ENCODE measurements around the gene CDRT4.

CDRT4 gene

GRCh38 chr17:15492791-15493692, 25.6 kb upstream of the CDRT4 start:
- no peak for DNase-seq (ENCODE audit: low read depth in 2 of 2)

- DNase-seq (ENCODE audit: low read depth in 2 of 2) = no peak
These were observed 24.8 kb upstream of the CDRT4 start for GRCh38 chr17:15492186-15492585.

DNA sequence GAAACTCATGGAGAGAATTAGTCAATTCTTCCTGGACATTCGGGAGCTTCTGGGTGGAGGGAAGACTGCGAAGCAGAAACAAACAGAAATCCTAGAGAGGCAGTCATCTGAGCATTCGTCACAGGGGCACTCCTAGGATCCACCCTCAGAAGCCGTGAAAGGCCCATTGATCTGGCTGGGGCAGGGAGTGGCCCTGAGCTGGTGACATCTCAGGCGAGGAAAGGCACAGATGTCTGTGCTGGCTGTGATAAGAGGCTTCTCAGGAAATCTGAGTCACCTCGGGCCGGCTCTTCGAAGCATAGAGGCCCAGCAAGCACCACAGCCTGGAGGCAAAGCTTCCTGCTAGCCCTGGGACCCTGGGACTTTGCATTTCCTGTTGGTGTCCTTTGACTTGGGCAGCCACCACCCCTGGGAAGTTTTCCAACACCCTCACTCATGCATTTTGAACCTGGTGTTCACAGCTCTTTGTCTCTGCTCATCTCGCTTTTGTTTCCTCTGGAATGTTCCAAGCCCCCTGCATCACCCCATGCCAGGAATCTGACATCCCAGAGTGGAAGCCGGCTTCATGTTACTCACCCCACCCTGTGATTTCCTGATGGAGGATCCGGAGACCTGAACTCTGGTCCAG, 23.3 kb upstream of the CDRT4 start:
- no peak for DNase-seq (ENCODE audit: low read depth in 2 of 2)

- DNase-seq (ENCODE audit: low read depth in 2 of 2) = no peak
These were observed 21.1 kb upstream of the CDRT4 start for GRCh38 chr17:15488557-15488956.

DNA sequence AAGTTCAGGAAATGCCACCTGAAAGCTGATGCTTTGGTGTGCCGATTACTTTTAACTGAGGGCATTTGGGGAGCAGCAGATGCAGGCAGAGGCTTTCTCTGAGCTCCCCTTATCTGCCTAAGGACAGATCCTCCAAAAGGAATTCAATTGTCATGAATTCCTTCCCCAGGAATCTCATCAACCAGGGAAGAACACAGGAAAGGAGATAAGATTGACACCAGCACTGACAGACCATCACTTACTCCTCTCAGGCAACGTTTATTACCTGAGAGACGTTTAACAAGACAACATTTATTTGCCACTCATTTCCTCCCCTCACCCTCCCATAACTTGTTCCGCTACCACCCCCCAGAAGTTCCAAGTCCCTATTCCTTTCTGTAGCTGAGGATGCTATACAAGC, 17.6 kb upstream of the CDRT4 start:
- no peak for DNase-seq (ENCODE audit: low read depth in 2 of 2)

DNA sequence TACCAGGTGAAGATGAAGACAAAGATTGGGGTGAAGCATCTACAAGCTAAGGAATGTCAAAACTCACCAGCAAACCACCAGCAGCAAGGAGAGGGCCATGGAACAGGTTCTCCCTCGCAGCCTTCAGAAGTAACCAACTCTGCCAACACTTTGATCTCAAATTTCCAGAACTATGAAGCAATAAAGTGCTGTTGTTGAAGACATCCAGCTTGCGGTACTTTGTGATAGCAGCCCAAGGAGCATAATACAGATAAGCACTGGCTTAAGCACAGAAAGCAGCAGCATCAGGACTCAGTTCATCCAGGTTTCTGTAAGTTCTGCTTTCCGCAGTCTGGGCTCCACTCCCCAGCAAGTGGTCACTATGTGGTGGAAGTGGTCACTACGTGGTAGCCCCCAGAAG, 16.0 kb upstream of the CDRT4 start:
- no peak for DNase-seq (ENCODE audit: low read depth in 2 of 2)

DNA sequence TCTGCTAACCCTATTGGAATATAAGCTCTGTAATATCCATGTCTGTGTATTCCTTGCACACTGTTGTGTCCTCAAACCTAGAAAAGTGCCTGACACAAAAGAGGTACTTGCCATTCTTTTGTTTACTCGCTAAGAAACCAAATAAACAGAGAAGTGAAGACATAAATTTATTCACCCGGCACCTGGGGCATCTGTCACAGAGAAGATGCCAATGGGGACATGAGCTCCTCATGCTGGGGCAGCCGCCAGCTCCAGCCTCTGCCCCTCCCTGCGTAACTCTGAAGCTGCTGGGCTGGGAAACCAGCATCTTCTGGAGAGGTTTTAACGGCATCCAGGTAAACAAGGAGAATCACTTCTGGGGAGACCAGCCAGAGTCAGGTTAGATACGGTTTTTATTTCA, 15.1 kb upstream of the CDRT4 start:
- DNase-seq (ENCODE audit: low read depth in 2 of 2) = no peak

DNA sequence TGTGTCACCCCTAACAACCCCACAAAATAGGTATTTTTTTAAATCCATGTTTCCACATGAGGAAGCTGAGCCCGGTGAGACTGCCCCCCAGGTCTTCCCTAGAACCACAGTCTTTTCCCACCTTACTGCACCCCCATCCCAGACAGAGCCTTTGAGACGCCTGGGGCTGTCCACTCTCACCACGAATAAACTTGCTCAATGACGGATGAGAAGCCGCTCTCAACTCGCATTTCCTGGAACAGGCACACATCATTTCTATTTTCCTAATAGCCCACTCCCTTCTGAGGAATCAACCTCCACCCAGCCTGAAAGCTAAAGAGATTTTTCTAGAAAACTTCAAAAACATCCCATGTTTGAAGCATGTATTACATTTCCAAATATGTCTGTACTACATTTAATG, 14.1 kb upstream of the CDRT4 start:
- no peak for DNase-seq (ENCODE audit: low read depth in 2 of 2)

GRCh38 chr17:15480204-15480603, 12.8 kb upstream of the CDRT4 start:
- DNase-seq (ENCODE audit: low read depth in 2 of 2) = no peak

- DNase-seq (ENCODE audit: low read depth in 2 of 2) = no peak
These were observed 12.3 kb upstream of the CDRT4 start for GRCh38 chr17:15479703-15480102.

- no peak for DNase-seq (ENCODE audit: low read depth in 2 of 2)
These were observed 11.4 kb upstream of the CDRT4 start for GRCh38 chr17:15478845-15479244.

DNA sequence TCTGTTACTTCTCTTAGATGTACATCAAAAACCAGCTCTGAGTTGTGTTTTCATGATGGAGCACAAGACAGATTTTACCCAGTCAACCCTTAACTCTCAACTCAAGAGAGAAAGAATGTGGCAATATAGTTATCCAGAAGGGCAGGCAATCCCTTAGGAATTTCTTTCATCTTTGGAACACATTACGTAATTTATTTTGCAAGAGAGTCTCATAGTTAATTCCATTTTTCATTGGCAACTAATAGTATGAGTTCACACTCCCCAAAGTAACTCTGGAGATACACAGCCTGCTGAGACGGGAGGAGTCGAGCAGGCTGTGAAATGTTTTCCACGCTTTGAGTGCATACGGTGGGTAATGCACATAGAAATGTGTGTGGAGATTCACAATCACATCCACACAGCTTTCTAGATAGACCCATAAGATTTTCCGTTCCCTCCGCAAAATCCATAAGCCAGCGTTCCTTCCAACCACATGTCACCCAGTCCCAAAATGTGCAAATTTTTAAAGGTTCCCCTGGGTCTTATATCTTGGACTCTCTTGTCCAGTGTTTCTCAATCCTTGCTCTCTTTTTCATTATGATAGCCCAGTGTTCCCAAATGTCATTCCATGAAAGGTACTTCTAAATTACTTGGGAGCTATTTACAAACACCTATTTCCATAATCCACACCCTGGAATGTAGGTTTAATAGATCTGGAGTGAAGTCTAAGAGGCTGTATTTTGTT, 8.4 kb upstream of the CDRT4 start:
- no peak for DNase-seq (ENCODE audit: low read depth in 2 of 2)

DNA sequence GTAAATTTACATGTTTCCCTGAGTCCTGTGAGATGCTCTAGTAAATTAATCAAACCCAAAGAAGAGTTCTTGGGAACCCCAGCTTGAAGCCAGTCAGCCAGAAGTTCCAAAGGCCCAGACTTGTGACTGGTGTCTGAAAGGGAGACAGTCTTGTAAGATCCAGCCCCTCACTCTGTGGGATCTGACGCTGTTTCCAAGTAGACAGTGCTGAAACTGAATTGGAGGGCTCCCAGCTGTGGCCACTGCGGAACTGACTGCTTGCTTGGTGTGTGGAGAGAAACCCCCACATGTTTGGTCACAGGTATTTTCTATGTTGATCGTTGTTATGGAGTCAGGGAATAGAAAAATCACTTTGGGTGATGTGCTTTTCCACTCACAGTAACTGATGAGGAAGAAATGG, 5.5 kb upstream of the CDRT4 start:
- DNase-seq (ENCODE audit: low read depth in 2 of 2) = no peak

DNA sequence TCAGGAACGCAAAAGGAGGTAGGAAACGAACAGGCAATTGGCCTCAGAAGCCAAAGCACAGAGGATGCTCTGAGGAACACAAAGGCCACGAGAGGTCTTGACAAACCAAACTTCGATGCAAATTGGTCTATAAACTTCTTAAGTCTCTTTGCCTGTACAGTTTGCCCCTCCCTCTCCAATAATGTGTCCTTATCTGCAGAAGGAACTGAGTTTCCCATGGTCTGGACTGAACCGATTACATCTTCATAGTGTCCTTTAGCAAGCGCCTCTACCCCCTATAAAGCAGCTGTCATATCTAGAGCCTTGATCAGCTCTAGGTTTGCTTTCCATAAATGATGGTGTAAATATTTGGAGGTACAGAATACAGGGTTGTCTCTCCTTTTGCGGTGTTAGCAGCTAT, 3.1 kb upstream of the CDRT4 start:
- no peak for DNase-seq (ENCODE audit: low read depth in 2 of 2)

DNA sequence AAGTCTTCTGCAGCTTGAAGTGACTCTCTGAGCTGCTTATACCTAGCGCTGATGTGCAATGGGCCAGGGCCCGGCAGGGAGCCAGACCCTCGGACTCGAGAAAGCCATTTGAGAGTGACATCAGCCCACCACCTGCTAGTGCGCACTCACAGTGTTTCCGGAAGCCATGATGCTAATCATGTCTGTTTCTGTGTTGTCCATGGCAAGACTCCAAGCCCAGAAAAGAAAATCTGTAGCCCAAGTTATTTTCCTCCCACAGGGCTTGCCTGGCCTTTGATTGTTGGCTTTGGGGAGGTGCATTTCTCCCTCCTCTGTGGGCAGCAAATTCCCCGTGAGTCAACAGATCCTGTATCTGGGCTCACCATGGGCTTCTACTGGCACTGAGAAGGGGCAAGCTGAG, 1.8 kb upstream of the CDRT4 start:
- no peak for DNase-seq (ENCODE audit: low read depth in 2 of 2)

DNA sequence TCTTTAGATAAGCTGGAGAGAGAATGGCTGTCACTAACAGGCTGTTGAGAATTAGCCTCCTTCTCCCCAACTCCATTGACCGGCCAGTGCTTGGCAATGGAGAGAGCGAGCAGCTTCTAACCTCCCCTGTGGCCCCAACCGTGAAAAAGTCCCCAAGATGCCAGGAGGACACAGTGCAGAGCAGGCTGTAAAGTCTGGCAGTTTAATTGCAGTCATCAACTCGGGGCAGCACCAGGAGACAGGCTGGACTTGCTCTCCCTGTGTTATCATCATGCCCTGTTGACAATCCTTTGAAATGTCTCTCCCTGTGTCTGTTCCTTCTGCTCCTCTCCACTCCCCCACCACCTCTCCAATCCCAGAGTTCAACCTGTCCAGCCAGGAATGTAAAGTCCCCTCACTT, 705 bp upstream of the CDRT4 start:
- no peak for DNase-seq (ENCODE audit: low read depth in 2 of 2)

- no peak for DNase-seq (ENCODE audit: low read depth in 2 of 2)
These were observed 1.3 kb downstream of the CDRT4 start for GRCh38 chr17:15466131-15466530.

DNA sequence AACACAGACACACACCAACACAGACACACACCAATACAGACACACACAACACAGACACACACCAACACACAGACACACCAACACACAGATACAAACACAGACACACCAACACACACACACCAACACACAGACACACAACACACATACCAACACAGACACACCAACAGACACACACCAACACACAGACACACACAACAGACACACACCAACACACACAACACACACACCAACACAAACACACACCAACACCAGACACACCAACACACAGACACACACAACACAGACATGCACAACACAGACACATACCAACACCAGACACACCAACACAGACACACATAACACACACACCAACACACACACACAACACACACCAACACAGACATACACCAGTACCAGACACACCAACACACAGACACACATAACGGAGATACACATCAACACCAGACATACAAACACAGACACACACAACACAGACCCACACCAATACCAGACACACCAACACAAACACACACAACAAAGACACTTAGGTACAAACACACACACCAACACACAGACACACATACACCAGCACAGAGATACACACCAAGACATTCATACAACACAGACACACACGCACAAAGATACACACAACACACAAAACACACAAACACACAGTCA, 2.2 kb downstream of the CDRT4 start:
- DNase-seq (ENCODE audit: low read depth in 2 of 2) = no peak

- DNase-seq (ENCODE audit: low read depth in 2 of 2) = no peak
These were observed 3.0 kb downstream of the CDRT4 start for GRCh38 chr17:15464231-15464985.

- no peak for DNase-seq (ENCODE audit: low read depth in 2 of 2)
These were observed 4.2 kb downstream of the CDRT4 start for GRCh38 chr17:15462976-15463772.

GRCh38 chr17:15457723-15458094, 9.7 kb downstream of the CDRT4 start:
- no peak for DNase-seq (ENCODE audit: low read depth in 2 of 2)

All from stimulated activated CD8-positive, alpha-beta memory T cell treated with anti-CD3 and anti-CD28 coated beads, Interleukin-7, amount 100 ng/mL, for 4 hours (primary cell).